Right cardiac atrium (tissue), 5 donors: ENCODE results near the gene SEMA4D. TPM values are rescaled to one million over a fixed set of nuclear protein-coding genes. Genes with fewer than 3 reads are reported as not detected.
A peak's percentile ranks its signal among the peaks of the same experiment; 100 is the strongest.

Source experiments
- ATAC-seq, 2 donors: fragments of 200-7000 bp; cut with Tn5 transposase; one replicate each; pipeline versions ENCODE4 v1.8.0 to v1.9.1; 2020; ENCODE audit warnings: moderate library complexity in 2 of 2, mild to moderate bottlenecking in 1 of 2
- DNase-seq, 3 donors: peaks; one replicate each; pipeline ENCODE4 v3.0.0-alpha.2; 2020
- H3K27ac ChIP-seq: one replicate; pipeline ENCODE4 v1.5.1; 2013; ENCODE audit warnings: mild to moderate bottlenecking, low read length, control low read depth, moderate library complexity
- H3K27me3 ChIP-seq: one replicate; pipeline ENCODE4 v1.6.1; 2013; ENCODE audit not compliant: control insufficient read depth, insufficient read depth
- H3K4me1 ChIP-seq: one replicate; pipeline ENCODE4 v1.6.1; 2013; ENCODE audit warnings: low read length; ENCODE audit not compliant: control insufficient read depth, insufficient read depth
- H3K4me3 ChIP-seq: one replicate; pipeline ENCODE4 v1.5.1; 2013; ENCODE audit warnings: low read length, control low read depth
- H3K9me3 ChIP-seq: one replicate; pipeline ENCODE4 v1.6.1; 2013; ENCODE audit warnings: low read length; ENCODE audit not compliant: control insufficient read depth
- WGBS: extraction: QIAGEN DNeasy Blood & Tissue Kit; methylation state at CpG from one replicate; pipeline ENCODE4 v1.1.7; 2013; 5-methylcytosine and 5-hydroxymethylcytosine counted together
- intact Hi-C, 4 donors: fragments of 100-400 bp; cut with DNase I; formaldehyde crosslinking; loops; one replicate each; pipeline versions ENCODE4 v1.11.0 to v1.14.0; 2022 to 2023
- polyA plus RNA-seq: library from polyadenylated mRNA; stranded (reverse); fragments of 200-250 nt; gene quantifications from one replicate; pipeline ENCODE4 v1.2.3, GENCODE V29; 2013
- total RNA-seq, 4 donors: library from RNA; stranded (reverse); fragmentation: NEBNext Ultra II Directional; extraction: Animal tissue kit (Norgen Biotek cat#: 25700); gene quantifications; one replicate each; pipeline ENCODE4 v1.2.1, GENCODE V29; 2021
- donor health status: healthy with polysubstance abuse.
- donor health status: DM: no; HTN: yes; CAD: no.
- donor health status: DM: no; HTN: no; CAD: no.
- donor health status: DM: no; HTN: yes; CAD: no; lungs with severe emphysema.
- donor health status: DM: yes; HTN: yes; CAD: no.

SEMA4D gene
- total and polyA plus RNA-seq, 5 donors: 13.0 to 28.3 (median 26.1) TPM

DNA sequence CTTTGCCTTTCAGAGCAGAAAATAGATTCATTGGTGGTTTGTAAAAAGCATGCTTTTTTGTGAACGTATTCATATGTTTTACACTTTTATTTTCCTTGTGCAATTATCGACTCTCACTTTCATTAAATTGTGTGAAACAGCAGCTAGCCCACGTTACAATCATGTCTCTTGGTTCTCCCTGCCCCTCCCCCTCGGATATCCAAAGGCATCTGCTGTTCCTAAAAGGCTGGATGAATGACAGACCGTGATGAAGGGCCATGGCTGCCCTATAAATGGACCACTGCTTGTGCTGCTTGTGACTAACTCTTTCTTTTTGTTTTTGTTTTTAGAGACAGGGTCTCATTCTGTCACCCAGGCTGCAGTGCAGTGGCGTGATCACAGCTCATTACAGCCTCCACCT, 17.0 kb upstream of the SEMA4D start:
- intact Hi-C loops: no loop called here
- Histone ChIP-seq H3K4me3 (no peak overlapping the region), H3K27me3 (no peaks in the 10 kb centered on the region), H3K4me1 (peaks cover 3% of the 10 kb centered on the region), H3K9me3 (no peaks in the 10 kb centered on the region), H3K27ac (no peak overlapping the region)
- ATAC-seq (no peak), DNase-seq (no peak)
- 77% methylated on average over 6 of the region's 6 CpGs for WGBS

- ATAC-seq: no peak
- WGBS: 75% methylated on average over 5 of the region's 5 CpGs
- Histone ChIP-seq H3K9me3 (no peaks in the 10 kb centered on the region), H3K4me1 (peaks cover under 1% of the 10 kb centered on the region), H3K27me3 (no peaks in the 10 kb centered on the region), H3K27ac (no peak overlapping the region), H3K4me3 (no peak overlapping the region)
- intact Hi-C loops: no loop called here
- DNase-seq: no peak
Observed at GRCh38 chr9:89514337-89514736, 16.4 kb upstream of the SEMA4D start.

GRCh38 chr9:89513837-89514236, 15.9 kb upstream of the SEMA4D start:
- ATAC-seq: no peak
- 81% methylated on average over 3 of the region's 3 CpGs for WGBS
- intact Hi-C loops: no loop called here

GRCh38 chr9:89512382-89512781, 14.5 kb upstream of the SEMA4D start:
- Histone ChIP-seq H3K4me3 (no peak overlapping the region), H3K27me3 (no peaks in the 10 kb centered on the region), H3K27ac (no peak overlapping the region), H3K9me3 (no peaks in the 10 kb centered on the region), H3K4me1 (no peaks in the 10 kb centered on the region)
- no peak for ATAC-seq
- 88% methylated on average over 7 of the region's 7 CpGs for WGBS
- intact Hi-C loops: no loop called here
- DNase-seq: no peak

More at GRCh38 chr9:89513837-89514236, 15.9 kb upstream of the SEMA4D start:
- no peaks in the 10 kb centered on the region for H3K9me3 ChIP-seq
- no peak overlapping the region for H3K27ac ChIP-seq
- H3K4me3 ChIP-seq: no peak overlapping the region
- H3K27me3 ChIP-seq: no peaks in the 10 kb centered on the region
- H3K4me1 ChIP-seq: no peaks in the 10 kb centered on the region
- no peak for DNase-seq

GRCh38 chr9:89508951-89509615, 11.2 kb upstream of the SEMA4D start:
- intact Hi-C loops: no loop called here
- 80% methylated on average over 7 of the region's 7 CpGs for WGBS
- no peak for ATAC-seq
- Histone ChIP-seq H3K4me3 (no peak overlapping the region), H3K4me1 (no peaks in the 10 kb centered on the region), H3K27ac (no peak overlapping the region), H3K9me3 (no peaks in the 10 kb centered on the region), H3K27me3 (no peaks in the 10 kb centered on the region)
- no peak for DNase-seq

DNA sequence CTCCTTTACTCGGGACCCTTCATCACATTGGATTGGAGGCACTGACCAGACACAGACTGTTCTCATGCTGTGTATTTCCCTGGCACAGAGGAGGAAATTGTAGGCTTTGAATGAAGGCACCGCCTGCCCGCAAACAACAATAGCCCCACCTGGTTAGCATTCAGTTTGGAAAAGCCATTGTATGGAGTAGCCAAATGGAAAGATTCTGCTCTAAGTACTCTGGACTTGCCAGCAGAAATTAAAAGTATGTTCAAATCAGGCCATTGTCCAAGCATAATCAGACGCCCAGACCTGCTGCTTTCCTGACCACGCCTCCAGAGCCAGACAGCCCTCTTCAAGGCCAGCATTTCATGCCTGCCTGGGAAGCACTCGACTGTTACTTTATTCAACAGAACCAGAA, 8.0 kb upstream of the SEMA4D start:
- intact Hi-C loops: no loop called here
- Histone ChIP-seq H3K27ac (no peak overlapping the region), H3K4me3 (no peak overlapping the region), H3K4me1 (no peaks in the 10 kb centered on the region), H3K27me3 (no peaks in the 10 kb centered on the region), H3K9me3 (no peaks in the 10 kb centered on the region)
- DNase-seq: peak in 1 of 3 donors; percentile 60
- WGBS: 43% methylated on average over 6 of the region's 6 CpGs
- peak; percentile 62 to 86 for ATAC-seq

GRCh38 chr9:89505048-89505447, 7.1 kb upstream of the SEMA4D start:
- H3K4me1 ChIP-seq: no peaks in the 10 kb centered on the region

DNA sequence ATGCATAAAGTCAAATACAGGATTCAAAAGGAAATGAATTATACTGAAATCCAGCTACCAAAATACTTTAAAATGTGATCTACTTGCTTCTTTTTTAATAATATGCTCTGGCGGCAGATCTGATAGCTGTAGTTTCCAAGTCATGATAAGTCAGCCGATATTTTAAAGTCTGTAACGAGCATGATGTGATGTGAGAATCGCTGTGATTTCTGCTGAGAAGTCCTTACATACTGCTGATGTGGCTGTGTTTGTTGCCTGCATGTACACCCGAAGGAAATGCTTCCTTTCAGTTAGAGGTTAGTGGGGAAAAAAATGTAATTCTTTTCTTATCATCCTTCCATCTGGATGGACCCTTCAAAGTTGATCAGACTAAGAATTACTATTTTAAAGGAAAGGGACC, 4.8 kb upstream of the SEMA4D start:
- no peak for DNase-seq
- no peak overlapping the region for H3K4me3 ChIP-seq
- H3K9me3 ChIP-seq: no peaks in the 10 kb centered on the region
- H3K4me1 ChIP-seq: no peaks in the 10 kb centered on the region
- 58% methylated on average over 5 of the region's 5 CpGs for WGBS
- ATAC-seq: no peak
- intact Hi-C loops: no loop called here
- H3K27ac ChIP-seq: no peak overlapping the region
- no peaks in the 10 kb centered on the region for H3K27me3 ChIP-seq

More at GRCh38 chr9:89505048-89505447, 7.1 kb upstream of the SEMA4D start:
- Histone ChIP-seq H3K4me3 (no peak overlapping the region), H3K27me3 (no peaks in the 10 kb centered on the region), H3K9me3 (no peaks in the 10 kb centered on the region), H3K27ac (no peak overlapping the region)
- ATAC-seq: no peak
- peak in 1 of 3 donors; percentile 18 for DNase-seq
- intact Hi-C loops: no loop called here

GRCh38 chr9:89502038-89502601, 4.2 kb upstream of the SEMA4D start:
- no peak overlapping the region for H3K27ac ChIP-seq
- no peaks in the 10 kb centered on the region for H3K27me3 ChIP-seq
- no peaks in the 10 kb centered on the region for H3K4me1 ChIP-seq
- no peaks in the 10 kb centered on the region for H3K9me3 ChIP-seq
- DNase-seq (peak in 1 of 3 donors; percentile 13), ATAC-seq (no peak)
- no peak overlapping the region for H3K4me3 ChIP-seq
- intact Hi-C loops: no loop called here
- 61% methylated on average over 6 of the region's 6 CpGs for WGBS

- 78% methylated on average over 12 of the region's 12 CpGs for WGBS
- intact Hi-C loops: no loop called here
- no peak overlapping the region for H3K27ac ChIP-seq
Observed at GRCh38 chr9:89501311-89501898, 3.5 kb upstream of the SEMA4D start.

DNA sequence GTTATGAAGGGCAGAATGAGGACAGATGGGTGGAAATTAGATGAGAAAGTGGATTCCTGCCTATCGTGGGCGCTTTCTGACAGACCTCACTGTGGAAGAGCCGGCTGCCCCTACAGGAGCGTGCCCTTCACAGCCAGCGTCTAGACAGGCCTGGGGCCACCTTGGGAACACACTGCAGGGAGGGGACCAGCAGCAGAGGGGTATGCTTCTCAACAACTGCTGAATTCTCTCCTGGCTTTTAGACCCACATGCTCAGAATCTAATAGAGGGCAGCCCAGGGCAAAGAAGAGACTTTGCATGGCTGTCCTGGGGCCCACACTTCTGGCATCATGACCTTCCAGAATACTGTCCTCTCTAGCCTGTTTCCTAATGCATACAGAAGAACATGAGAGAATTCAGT, 2.1 kb upstream of the SEMA4D start:
- H3K4me3 ChIP-seq: no peak overlapping the region
- H3K27me3 ChIP-seq: no peaks in the 10 kb centered on the region
- DNase-seq: peak in 1 of 3 donors; percentile 18
- H3K9me3 ChIP-seq: no peaks in the 10 kb centered on the region
- 86% methylated on average over 5 of the region's 5 CpGs for WGBS
- no peak overlapping the region for H3K27ac ChIP-seq
- intact Hi-C loops: no loop called here
- no peaks in the 10 kb centered on the region for H3K4me1 ChIP-seq
- ATAC-seq: no peak

More at GRCh38 chr9:89501311-89501898, 3.5 kb upstream of the SEMA4D start:
- no peaks in the 10 kb centered on the region for H3K9me3 ChIP-seq
- ATAC-seq (no peak), DNase-seq (peak in 1 of 3 donors; percentile 18)
- H3K27me3 ChIP-seq: no peaks in the 10 kb centered on the region
- no peaks in the 10 kb centered on the region for H3K4me1 ChIP-seq
- H3K4me3 ChIP-seq: no peak overlapping the region
